Trophoblast cell (in vitro differentiated cells and primary cell): ENCODE measurements around the gene BBS9.

Experiments
- DNase-seq, 2 donors: peaks; one replicate each; pipeline ENCODE4 v3.0.0-alpha.2; 2016
- H2AFZ ChIP-seq: 2 replicates; pipeline ENCODE4 v1.6.1; 2013; ENCODE audit warnings: low read length, moderate library complexity, mild to moderate bottlenecking; ENCODE audit not compliant: insufficient read depth, poor library complexity
- H2AK5ac ChIP-seq: 2 replicates; pipeline ENCODE4 v1.6.1; 2013; ENCODE audit warnings: mild to moderate bottlenecking, low read length
- H2BK120ac ChIP-seq: 2 replicates; pipeline ENCODE4 v1.6.1; 2013; ENCODE audit warnings: low read length, mild to moderate bottlenecking, moderate library complexity; ENCODE audit not compliant: insufficient read depth, poor library complexity
- H2BK12ac ChIP-seq: 2 replicates; pipeline ENCODE4 v1.6.1; 2013; ENCODE audit warnings: mild to moderate bottlenecking, low read length, moderate library complexity
- H2BK5ac ChIP-seq: 2 replicates; pipeline ENCODE4 v1.6.1; 2013; ENCODE audit warnings: low read length, low read depth, moderate library complexity, mild to moderate bottlenecking; ENCODE audit not compliant: poor library complexity
- H3K14ac ChIP-seq: 2 replicates; pipeline ENCODE4 v1.6.1; 2013; ENCODE audit warnings: mild to moderate bottlenecking, low read length
- H3K18ac ChIP-seq: 2 replicates; pipeline ENCODE4 v1.6.1; 2013; ENCODE audit warnings: mild to moderate bottlenecking, low read length
- H3K23ac ChIP-seq: 2 replicates; pipeline ENCODE4 v1.6.1; 2013; ENCODE audit warnings: low read length
- H3K27ac ChIP-seq: 2 replicates; pipeline ENCODE4 v1.5.1; 2013; ENCODE audit warnings: low read depth, mild to moderate bottlenecking, inconsistent platforms, low read length, moderate library complexity
- H3K27me3 ChIP-seq: 2 replicates; pipeline ENCODE4 v1.6.1; 2013; ENCODE audit warnings: inconsistent platforms, mild to moderate bottlenecking, low read length, moderate library complexity; ENCODE audit not compliant: insufficient read depth
- H3K36me3 ChIP-seq, 2 experiments: 1 replicate in 1 of 2; 2 replicates in 1 of 2; pipeline ENCODE4 v1.6.1; 2013; ENCODE audit warnings: low read length in 2 of 2, mild to moderate bottlenecking in 2 of 2, moderate library complexity in 1 of 2; ENCODE audit not compliant: insufficient read depth in 2 of 2, control insufficient read depth in 1 of 2
- H3K4ac ChIP-seq: 2 replicates; pipeline ENCODE4 v1.6.1; 2013; ENCODE audit warnings: low read depth, mild to moderate bottlenecking, low read length, moderate library complexity
- H3K4me1 ChIP-seq, 2 experiments: 1 replicate in 1 of 2; 2 replicates in 1 of 2; pipeline ENCODE4 v1.6.1; 2013; ENCODE audit warnings: low read length in 2 of 2, mild to moderate bottlenecking in 2 of 2, moderate library complexity in 1 of 2; ENCODE audit not compliant: insufficient read depth in 2 of 2, control insufficient read depth in 1 of 2
- H3K4me2 ChIP-seq: 2 replicates; pipeline ENCODE4 v1.6.1; 2013; ENCODE audit warnings: inconsistent platforms, mild to moderate bottlenecking, low read length, moderate library complexity
- H3K4me3 ChIP-seq: 2 replicates; pipeline ENCODE4 v1.5.1; 2013; ENCODE audit warnings: mild to moderate bottlenecking, low read depth, low read length, inconsistent platforms
- H3K79me1 ChIP-seq: one replicate; pipeline ENCODE4 v1.6.1; 2013; ENCODE audit warnings: low read length
- H3K79me2 ChIP-seq: 2 replicates; pipeline ENCODE4 v1.6.1; 2013; ENCODE audit warnings: low read length, mild to moderate bottlenecking; ENCODE audit not compliant: control insufficient read depth, insufficient read depth, poor library complexity
- H3K9ac ChIP-seq: 2 replicates; pipeline ENCODE4 v1.6.1; 2013; ENCODE audit warnings: mild to moderate bottlenecking, low read length
- H3K9me3 ChIP-seq: 2 replicates; pipeline ENCODE4 v1.6.1; 2013; ENCODE audit warnings: low read depth, mild to moderate bottlenecking, control low read depth, inconsistent platforms, low read length; ENCODE audit not compliant: insufficient read depth
- H4K12ac ChIP-seq: 2 replicates; pipeline ENCODE4 v1.6.1; 2013; ENCODE audit warnings: low read depth, mild to moderate bottlenecking, low read length, moderate library complexity
- H4K8ac ChIP-seq: 2 replicates; pipeline ENCODE4 v1.6.1; 2013; ENCODE audit warnings: low read depth, mild to moderate bottlenecking, low read length, moderate library complexity
- H4K91ac ChIP-seq: one replicate; pipeline ENCODE4 v1.6.1; 2013; ENCODE audit warnings: low read depth, mild to moderate bottlenecking, low read length, moderate library complexity
- WGBS: extraction: QIAGEN DNeasy Blood & Tissue Kit; methylation state at CpG from one replicate; pipeline ENCODE4 v1.1.7; 2013; ENCODE audit warnings: missing lambda C conversion rate; ENCODE audit not compliant: insufficient read length, insufficient coverage; ENCODE audit errors: extremely low coverage; 5-methylcytosine and 5-hydroxymethylcytosine counted together

Gene BBS9

GRCh38 chr7:33432821-33433220, 303.5 kb downstream of the BBS9 start:
- Histone ChIP-seq H3K36me3 (no peaks in the 10 kb centered on the region), H3K4me3 (no peak overlapping the region), H2AFZ (no peak overlapping the region), H3K27ac (no peak overlapping the region), H2BK12ac (no peak overlapping the region), H2AK5ac (no peak overlapping the region), H3K9me3 (no peaks in the 10 kb centered on the region), H3K79me1 (no peaks in the 10 kb centered on the region), H3K4ac (no peak overlapping the region), H4K8ac (no peak overlapping the region), H3K79me2 (no peaks in the 10 kb centered on the region), H3K23ac (no peak overlapping the region), H4K12ac (no peak overlapping the region), H3K9ac (no peak overlapping the region), H4K91ac (no peak overlapping the region), H3K18ac (no peak overlapping the region), H3K27me3 (no peaks in the 10 kb centered on the region), H2BK120ac (no peak overlapping the region), H3K4me1 (no peaks in the 10 kb centered on the region), H2BK5ac (no peak overlapping the region), H3K14ac (no peak overlapping the region), H3K4me2 (no peak overlapping the region)
- no peak for DNase-seq
- WGBS, result no CpG with 5 or more reads among the region's 1 CpG

- WGBS, result no CpG with 5 or more reads among the region's 2 CpGs
- no peaks in the 10 kb centered on the region for H3K27me3 ChIP-seq
- H3K79me1 ChIP-seq, result no peaks in the 10 kb centered on the region
- H3K23ac ChIP-seq, result no peak overlapping the region
- no peak overlapping the region for H3K27ac ChIP-seq
- H4K8ac ChIP-seq, result no peak overlapping the region
- no peak overlapping the region for H3K4ac ChIP-seq
- H3K4me1 ChIP-seq, result no peaks in the 10 kb centered on the region
- H3K4me3 ChIP-seq, result no peak overlapping the region
- H3K4me2 ChIP-seq, result no peak overlapping the region
- DNase-seq, result no peak
- H3K14ac ChIP-seq, result no peak overlapping the region
- H3K18ac ChIP-seq, result no peak overlapping the region
- no peak overlapping the region for H2AK5ac ChIP-seq
- no peak overlapping the region for H2BK12ac ChIP-seq
- no peaks in the 10 kb centered on the region for H3K79me2 ChIP-seq
- H2BK5ac ChIP-seq, result no peak overlapping the region
- H3K9ac ChIP-seq, result no peak overlapping the region
- no peaks in the 10 kb centered on the region for H3K9me3 ChIP-seq
- H3K36me3 ChIP-seq, result no peaks in the 10 kb centered on the region
- H2AFZ ChIP-seq, result no peak overlapping the region
- no peak overlapping the region for H4K91ac ChIP-seq
- H4K12ac ChIP-seq, result no peak overlapping the region
- H2BK120ac ChIP-seq, result no peak overlapping the region
Measured at GRCh38 chr7:33433357-33433756, 304.0 kb downstream of the BBS9 start.

- Histone ChIP-seq H3K23ac (no peak overlapping the region), H2AFZ (no peak overlapping the region), H3K9ac (no peak overlapping the region), H3K14ac (no peak overlapping the region), H3K79me2 (no peaks in the 10 kb centered on the region), H4K91ac (no peak overlapping the region), H2BK120ac (no peak overlapping the region), H3K18ac (no peak overlapping the region), H3K27ac (no peak overlapping the region), H3K36me3 (no peaks in the 10 kb centered on the region), H3K9me3 (no peaks in the 10 kb centered on the region), H3K4ac (no peak overlapping the region), H3K4me1 (peaks cover 0 to 2% of the 10 kb centered on the region in 2 experiments), H2BK12ac (no peak overlapping the region), H4K12ac (no peak overlapping the region), H3K4me3 (no peak overlapping the region), H3K4me2 (no peak overlapping the region), H2AK5ac (no peak overlapping the region), H3K27me3 (no peaks in the 10 kb centered on the region), H3K79me1 (no peaks in the 10 kb centered on the region), H2BK5ac (no peak overlapping the region), H4K8ac (no peak overlapping the region)
- no peak for DNase-seq
- no CpG with 5 or more reads among the region's 4 CpGs for WGBS
Measured at GRCh38 chr7:33444511-33444910, 315.1 kb downstream of the BBS9 start.

GRCh38 chr7:33446551-33446950, 317.2 kb downstream of the BBS9 start:
- Histone ChIP-seq H3K27ac (no peak overlapping the region), H3K79me1 (no peaks in the 10 kb centered on the region), H3K9ac (no peak overlapping the region), H3K14ac (no peak overlapping the region), H3K4ac (no peak overlapping the region), H3K9me3 (no peaks in the 10 kb centered on the region), H2AFZ (no peak overlapping the region), H3K4me1 (peaks cover 0 to 2% of the 10 kb centered on the region in 2 experiments), H2BK5ac (no peak overlapping the region), H3K4me3 (no peak overlapping the region), H4K12ac (no peak overlapping the region), H3K4me2 (no peak overlapping the region), H4K91ac (no peak overlapping the region), H3K27me3 (no peaks in the 10 kb centered on the region), H3K23ac (no peak overlapping the region), H3K36me3 (no peaks in the 10 kb centered on the region), H2AK5ac (no peak overlapping the region), H3K79me2 (no peaks in the 10 kb centered on the region), H3K18ac (no peak overlapping the region), H2BK12ac (no peak overlapping the region), H2BK120ac (no peak overlapping the region), H4K8ac (no peak overlapping the region)
- no CpG with 5 or more reads among the region's 3 CpGs for WGBS
- DNase-seq, result peak in 1 of 2 donors; percentile 31
